Liver (tissue), 9 donors: ENCODE measurements around the gene KRTAP9-6. TPM values are rescaled to one million over a fixed set of nuclear protein-coding genes. Genes with fewer than 3 reads are reported as not detected.
"Not testable (repeated sequence)": the region's sequence is repeated elsewhere in the genome, so short reads cannot be mapped to it uniquely, and the experiment has no call there.

ENCODE experiments used
- DNase-seq: peaks from one replicate; pipeline ENCODE4 v3.0.0-alpha.2; 2017; ENCODE audit warnings: low spot score
- H3K27ac ChIP-seq, 2 donors: one replicate each; pipeline ENCODE4 v1.7.0; 2013; ENCODE audit warnings: inconsistent platforms in 2 of 2, low read length in 2 of 2, control low read depth in 1 of 2, low read depth in 1 of 2, mild to moderate bottlenecking in 1 of 2
- H3K27me3 ChIP-seq, 4 donors: one replicate each; pipeline versions ENCODE4 v1.6.1 to v1.7.0; 2013; ENCODE audit warnings: low read length in 3 of 4, inconsistent platforms in 1 of 4, mild to moderate bottlenecking in 1 of 4, moderate library complexity in 1 of 4; ENCODE audit not compliant: control insufficient read depth in 4 of 4, insufficient read depth in 4 of 4
- H3K36me3 ChIP-seq, 4 donors: one replicate each; pipeline versions ENCODE4 v1.6.1 to v1.7.0; 2013; ENCODE audit warnings: low read length in 3 of 4, mild to moderate bottlenecking in 3 of 4, low read depth in 1 of 4, moderate library complexity in 1 of 4; ENCODE audit not compliant: control insufficient read depth in 4 of 4, insufficient read depth in 3 of 4
- H3K4me1 ChIP-seq, 4 donors: one replicate each; pipeline versions ENCODE4 v1.6.1 to v1.7.0; 2013; ENCODE audit warnings: low read length in 3 of 4, mild to moderate bottlenecking in 3 of 4, moderate library complexity in 1 of 4; ENCODE audit not compliant: control insufficient read depth in 4 of 4, insufficient read depth in 4 of 4
- H3K4me3 ChIP-seq, 3 donors: one replicate each; pipeline versions ENCODE4 v1.6.1 to v1.7.0; 2013; ENCODE audit warnings: low read length in 3 of 3, control low read depth in 1 of 3, low read depth in 1 of 3, mild to moderate bottlenecking in 1 of 3
- H3K9ac ChIP-seq, 2 donors: one replicate each; pipeline ENCODE4 v1.7.0; 2013; ENCODE audit warnings: low read length in 2 of 2, mild to moderate bottlenecking in 2 of 2, moderate library complexity in 2 of 2, control low read depth in 1 of 2, low read depth in 1 of 2
- H3K9me3 ChIP-seq, 4 donors: one replicate each; pipeline versions ENCODE4 v1.6.1 to v1.7.0; 2013; ENCODE audit warnings: low read length in 3 of 4; ENCODE audit not compliant: control insufficient read depth in 4 of 4
- EGR1 ChIP-seq, 2 donors: IDR thresholded peaks; 2 replicates each; pipeline ENCODE4 v1.6.1; 2016 to 2018; ENCODE audit warnings: antibody characterized with exemption in 2 of 2, low read depth in 2 of 2
- FOXA1 ChIP-seq: IDR thresholded peaks from 2 replicates; pipeline ENCODE4 v1.6.1; 2016; ENCODE audit warnings: antibody characterized with exemption
- FOXA2 ChIP-seq: IDR thresholded peaks from 2 replicates; pipeline ENCODE4 v1.6.1; 2016; ENCODE audit warnings: antibody characterized with exemption
- GABPA ChIP-seq, 2 donors: IDR thresholded peaks in 1 of 2; conservative IDR thresholded peaks in 1 of 2; 2 replicates each; pipeline ENCODE4 v1.6.1; 2016; ENCODE audit warnings: antibody characterized with exemption in 2 of 2, mild to moderate bottlenecking in 1 of 2, moderate library complexity in 1 of 2
- HNF4A ChIP-seq, 2 donors: conservative IDR thresholded peaks; 2 replicates each; pipeline ENCODE4 v1.6.1; 2016; ENCODE audit warnings: antibody characterized with exemption in 2 of 2, mild to moderate bottlenecking in 2 of 2
- HNF4G ChIP-seq: IDR thresholded peaks from 2 replicates; pipeline ENCODE4 v1.6.1; 2016; ENCODE audit warnings: antibody characterized with exemption
- JUND ChIP-seq, 2 donors: IDR thresholded peaks; 2 replicates each; pipeline ENCODE4 v1.6.1; 2016; ENCODE audit warnings: antibody characterized with exemption in 2 of 2
- NR2F2 ChIP-seq: IDR thresholded peaks from 2 replicates; pipeline ENCODE4 v1.6.1; 2016; ENCODE audit warnings: antibody characterized with exemption
- RAD21 ChIP-seq, 2 donors: IDR thresholded peaks; 2 replicates each; pipeline ENCODE4 v1.6.1; 2016; ENCODE audit warnings: antibody characterized with exemption in 2 of 2, mild to moderate bottlenecking in 2 of 2
- RXRA ChIP-seq, 2 donors: IDR thresholded peaks; 2 replicates each; pipeline ENCODE4 v1.6.1; 2017 to 2018; ENCODE audit warnings: antibody characterized with exemption in 2 of 2, mild to moderate bottlenecking in 1 of 2
- SP1 ChIP-seq: IDR thresholded peaks from 2 replicates; pipeline ENCODE4 v1.6.1; 2018; ENCODE audit warnings: antibody characterized with exemption, mild to moderate bottlenecking
- TAF1 ChIP-seq: conservative IDR thresholded peaks from 2 replicates; pipeline ENCODE4 v1.6.1; 2016; ENCODE audit warnings: antibody characterized with exemption, mild to moderate bottlenecking
- YY1 ChIP-seq: IDR thresholded peaks from 2 replicates; pipeline ENCODE4 v1.6.1; 2016; ENCODE audit warnings: antibody characterized with exemption, mild to moderate bottlenecking
- WGBS: extraction: QIAGEN DNeasy Blood & Tissue Kit; methylation state at CpG from one replicate; pipeline ENCODE4 v1.1.7; 2013; 5-methylcytosine and 5-hydroxymethylcytosine counted together
- polyA plus RNA-seq, 2 donors: library from polyadenylated mRNA; stranded (reverse) in 1 of 2; unstranded in 1 of 2; fragments of 200-250 nt in 1 of 2; fragments of >200 nt in 1 of 2; fragmentation: Nextera tagmentation in 1 of 2; extraction: Ambion mirVana in 1 of 2; gene quantifications; one replicate each; pipeline versions ENCODE4 v1.2.1 to v1.2.3, GENCODE V29; 2013 to 2015
- total RNA-seq, 2 donors: library from RNA; depleted of rRNA; stranded (reverse); fragments of >200 nt; gene quantifications; one replicate each; pipeline ENCODE4 v1.2.3, GENCODE V29; 2014
- TF ChIP-seq, protein P1 (sequence below): IDR thresholded peaks from 2 replicates; pipeline ENCODE4 v1.6.1; 2016; ENCODE audit warnings: antibody characterized with exemption
- TF ChIP-seq, protein P2 (sequence below): IDR thresholded peaks from 2 replicates; pipeline ENCODE4 v1.6.1; 2016; ENCODE audit warnings: antibody characterized with exemption
- TF ChIP-seq, protein P3 (sequence below): IDR thresholded peaks from 2 replicates; pipeline ENCODE4 v1.6.1; 2016; ENCODE audit warnings: antibody characterized with exemption, mild to moderate bottlenecking
- TF ChIP-seq, protein P4 (sequence below): IDR thresholded peaks from 2 replicates; pipeline ENCODE4 v1.6.1; 2016; ENCODE audit warnings: antibody characterized with exemption
- donor health status: healthy.
- donor health status: healthy.
- donor health status: healthy.
- donor health status: healthy.
- donor health status: healthy.

Gene KRTAP9-6
- total and polyA plus RNA-seq, 4 donors, result not detected

DNA sequence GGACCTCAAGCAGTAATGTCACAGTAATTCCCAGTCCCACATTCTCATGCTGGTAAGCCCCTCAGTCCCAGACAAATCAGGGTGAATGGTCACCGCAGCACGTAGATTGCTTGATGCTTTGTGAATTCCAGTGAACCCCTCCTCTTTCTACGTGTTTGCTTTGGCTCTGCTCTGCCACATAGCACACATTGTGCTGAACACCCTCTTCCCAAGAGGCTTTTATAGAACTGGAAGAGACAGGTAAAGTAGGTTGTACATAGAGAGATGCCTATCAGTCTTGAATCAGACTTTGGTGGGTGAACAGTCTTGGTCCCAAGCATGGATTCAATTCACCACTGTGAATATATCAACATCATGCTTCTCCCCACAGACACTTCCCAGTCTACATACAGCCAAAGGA is 579 bp upstream of the KRTAP9-6 start:
- TF ChIP-seq, protein P1, sequence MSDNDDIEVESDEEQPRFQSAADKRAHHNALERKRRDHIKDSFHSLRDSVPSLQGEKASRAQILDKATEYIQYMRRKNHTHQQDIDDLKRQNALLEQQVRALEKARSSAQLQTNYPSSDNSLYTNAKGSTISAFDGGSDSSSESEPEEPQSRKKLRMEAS, result no peak
- TF ChIP-seq HNF4G (no peak), HNF4A (conservative IDR thresholded peaks at IDR 0.05) (no peak), NR2F2 (no peak), TAF1 (no peak), GABPA (IDR thresholded peaks at IDR 0.05 in 1 of 2, conservative IDR thresholded peaks at IDR 0.05 in 1 of 2) (no peak), YY1 (no peak)
- TF ChIP-seq, protein P2, sequence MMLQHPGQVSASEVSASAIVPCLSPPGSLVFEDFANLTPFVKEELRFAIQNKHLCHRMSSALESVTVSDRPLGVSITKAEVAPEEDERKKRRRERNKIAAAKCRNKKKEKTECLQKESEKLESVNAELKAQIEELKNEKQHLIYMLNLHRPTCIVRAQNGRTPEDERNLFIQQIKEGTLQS, result no peak

DNA sequence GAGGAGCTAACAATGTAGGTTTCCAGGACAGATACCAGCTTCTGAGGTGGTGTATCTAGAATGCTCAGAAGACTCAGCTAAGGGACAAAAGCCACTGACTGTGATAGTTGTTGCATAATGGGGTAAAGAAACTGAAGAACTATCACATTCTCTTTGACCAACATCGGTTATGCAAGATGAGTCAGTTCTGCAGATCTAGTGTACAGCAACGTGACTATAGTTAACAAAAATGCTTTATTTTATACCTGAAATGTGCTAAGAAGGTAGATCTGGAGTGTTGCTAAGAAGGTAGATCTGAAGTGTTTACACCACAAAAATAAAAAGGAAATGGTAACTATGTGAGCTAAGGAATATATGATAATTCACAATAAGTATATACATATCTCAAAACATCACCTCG is 2.5 kb downstream of the KRTAP9-6 start:
- Histone ChIP-seq H3K9me3 (no peaks in the 10 kb centered on the region), H3K9ac (no peak overlapping the region), H3K4me3 (no peak overlapping the region), H3K27ac (no peak overlapping the region), H3K27me3 (peaks cover 0 to 8% (median 0%) of the 10 kb centered on the region in 4 donors), H3K4me1 (no peaks in the 10 kb centered on the region), H3K36me3 (no peaks in the 10 kb centered on the region)
- DNase-seq, result no peak
- no peak for TF ChIP-seq HNF4A (conservative IDR thresholded peaks at IDR 0.05)
- TF ChIP-seq RXRA (IDR thresholded peaks at IDR 0.05), result no peak
- TF ChIP-seq EGR1 (IDR thresholded peaks at IDR 0.05; ENCODE audit: low read depth in 2 of 2), result no peak
- no peak for TF ChIP-seq JUND (IDR thresholded peaks at IDR 0.05)
- TF ChIP-seq GABPA (IDR thresholded peaks at IDR 0.05 in 1 of 2, conservative IDR thresholded peaks at IDR 0.05 in 1 of 2), result no peak
- TF ChIP-seq, protein P3, sequence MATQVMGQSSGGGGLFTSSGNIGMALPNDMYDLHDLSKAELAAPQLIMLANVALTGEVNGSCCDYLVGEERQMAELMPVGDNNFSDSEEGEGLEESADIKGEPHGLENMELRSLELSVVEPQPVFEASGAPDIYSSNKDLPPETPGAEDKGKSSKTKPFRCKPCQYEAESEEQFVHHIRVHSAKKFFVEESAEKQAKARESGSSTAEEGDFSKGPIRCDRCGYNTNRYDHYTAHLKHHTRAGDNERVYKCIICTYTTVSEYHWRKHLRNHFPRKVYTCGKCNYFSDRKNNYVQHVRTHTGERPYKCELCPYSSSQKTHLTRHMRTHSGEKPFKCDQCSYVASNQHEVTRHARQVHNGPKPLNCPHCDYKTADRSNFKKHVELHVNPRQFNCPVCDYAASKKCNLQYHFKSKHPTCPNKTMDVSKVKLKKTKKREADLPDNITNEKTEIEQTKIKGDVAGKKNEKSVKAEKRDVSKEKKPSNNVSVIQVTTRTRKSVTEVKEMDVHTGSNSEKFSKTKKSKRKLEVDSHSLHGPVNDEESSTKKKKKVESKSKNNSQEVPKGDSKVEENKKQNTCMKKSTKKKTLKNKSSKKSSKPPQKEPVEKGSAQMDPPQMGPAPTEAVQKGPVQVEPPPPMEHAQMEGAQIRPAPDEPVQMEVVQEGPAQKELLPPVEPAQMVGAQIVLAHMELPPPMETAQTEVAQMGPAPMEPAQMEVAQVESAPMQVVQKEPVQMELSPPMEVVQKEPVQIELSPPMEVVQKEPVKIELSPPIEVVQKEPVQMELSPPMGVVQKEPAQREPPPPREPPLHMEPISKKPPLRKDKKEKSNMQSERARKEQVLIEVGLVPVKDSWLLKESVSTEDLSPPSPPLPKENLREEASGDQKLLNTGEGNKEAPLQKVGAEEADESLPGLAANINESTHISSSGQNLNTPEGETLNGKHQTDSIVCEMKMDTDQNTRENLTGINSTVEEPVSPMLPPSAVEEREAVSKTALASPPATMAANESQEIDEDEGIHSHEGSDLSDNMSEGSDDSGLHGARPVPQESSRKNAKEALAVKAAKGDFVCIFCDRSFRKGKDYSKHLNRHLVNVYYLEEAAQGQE, result no peak
- no peak for TF ChIP-seq FOXA1
- TF ChIP-seq SP1, result no peak
- no peak for TF ChIP-seq TAF1
- TF ChIP-seq HNF4G, result no peak
- no peak for TF ChIP-seq FOXA2
- TF ChIP-seq, protein P4, sequence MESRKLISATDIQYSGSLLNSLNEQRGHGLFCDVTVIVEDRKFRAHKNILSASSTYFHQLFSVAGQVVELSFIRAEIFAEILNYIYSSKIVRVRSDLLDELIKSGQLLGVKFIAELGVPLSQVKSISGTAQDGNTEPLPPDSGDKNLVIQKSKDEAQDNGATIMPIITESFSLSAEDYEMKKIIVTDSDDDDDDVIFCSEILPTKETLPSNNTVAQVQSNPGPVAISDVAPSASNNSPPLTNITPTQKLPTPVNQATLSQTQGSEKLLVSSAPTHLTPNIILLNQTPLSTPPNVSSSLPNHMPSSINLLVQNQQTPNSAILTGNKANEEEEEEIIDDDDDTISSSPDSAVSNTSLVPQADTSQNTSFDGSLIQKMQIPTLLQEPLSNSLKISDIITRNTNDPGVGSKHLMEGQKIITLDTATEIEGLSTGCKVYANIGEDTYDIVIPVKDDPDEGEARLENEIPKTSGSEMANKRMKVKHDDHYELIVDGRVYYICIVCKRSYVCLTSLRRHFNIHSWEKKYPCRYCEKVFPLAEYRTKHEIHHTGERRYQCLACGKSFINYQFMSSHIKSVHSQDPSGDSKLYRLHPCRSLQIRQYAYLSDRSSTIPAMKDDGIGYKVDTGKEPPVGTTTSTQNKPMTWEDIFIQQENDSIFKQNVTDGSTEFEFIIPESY, result no peak
- TF ChIP-seq, protein P2, result no peak
- no peak for TF ChIP-seq RAD21 (IDR thresholded peaks at IDR 0.05)
- TF ChIP-seq, protein P1, result no peak
- TF ChIP-seq YY1, result no peak
- no CpG with 5 or more reads among the region's 3 CpGs for WGBS

More for the DNA sequence above, 579 bp upstream of the KRTAP9-6 start:
- Histone ChIP-seq H3K4me1 (no peaks in the 10 kb centered on the region), H3K27ac (no peak overlapping the region), H3K9ac (no peak overlapping the region), H3K27me3 (peaks cover 0 to 8% (median 0%) of the 10 kb centered on the region in 4 donors), H3K9me3 (no peaks in the 10 kb centered on the region), H3K36me3 (no peaks in the 10 kb centered on the region), H3K4me3 (no peak overlapping the region)
- no peak for DNase-seq
- 61% methylated on average over 3 of the region's 3 CpGs for WGBS

DNA sequence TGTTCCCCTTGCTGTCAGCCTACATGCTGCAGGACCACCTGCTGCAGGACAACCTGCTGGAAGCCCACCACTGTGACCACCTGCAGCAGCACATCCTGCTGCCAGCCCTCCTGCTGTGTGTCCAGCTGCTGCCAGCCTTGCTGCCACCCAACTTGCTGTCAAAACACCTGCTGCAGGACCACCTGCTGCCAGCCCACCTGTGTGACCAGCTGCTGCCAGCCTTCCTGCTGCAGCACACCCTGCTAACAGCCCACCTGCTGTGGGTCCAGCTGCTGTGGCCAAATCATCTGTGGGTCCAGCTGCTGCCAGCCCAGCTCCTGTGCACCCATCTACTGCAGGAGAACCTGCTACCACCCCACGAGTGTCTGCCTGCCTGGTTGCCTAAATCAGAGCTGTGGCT is 6.1 kb downstream of the KRTAP9-6 start:
- H3K9me3 ChIP-seq, H3K4me1 ChIP-seq, H3K4me3 ChIP-seq, H3K27me3 ChIP-seq, H3K9ac ChIP-seq, H3K27ac ChIP-seq, DNase-seq, H3K36me3 ChIP-seq: not testable (repeated sequence)
- no CpG with 5 or more reads among the region's 1 CpG for WGBS
